ENCODE results near the gene ZNF580. TPM values are rescaled to one million over a fixed set of nuclear protein-coding genes. Genes with fewer than 3 reads are reported as not detected.

Gene ZNF580
- total and polyA plus RNA-seq, 2 of the 13 experiments (the other 11 are each of a cell fraction or from before 2014, with no cell fraction given): 4.4 to 6.0 TPM

GRCh38 chr19:55654868-55655647 lies 14.3 kb downstream of the ZNF580 start, which contains the start of gene U2AF2 (continued):
- TF ChIP-seq ZNF609 (CRISPR knock-in tag; IDR thresholded peaks at IDR 0.05; ENCODE audit: borderline replicate concordance): 0 out of 2 replicates have a peak, but pooled peaks have one; percentile 11
- no peak for TF ChIP-seq CCAR2 (optimal IDR thresholded peaks at IDR 0.05; ENCODE audit: low read depth, low read length)
- TF ChIP-seq HHEX (CRISPR knock-in tag; IDR thresholded peaks at IDR 0.05): no peak
- TF ChIP-seq, protein P1, sequence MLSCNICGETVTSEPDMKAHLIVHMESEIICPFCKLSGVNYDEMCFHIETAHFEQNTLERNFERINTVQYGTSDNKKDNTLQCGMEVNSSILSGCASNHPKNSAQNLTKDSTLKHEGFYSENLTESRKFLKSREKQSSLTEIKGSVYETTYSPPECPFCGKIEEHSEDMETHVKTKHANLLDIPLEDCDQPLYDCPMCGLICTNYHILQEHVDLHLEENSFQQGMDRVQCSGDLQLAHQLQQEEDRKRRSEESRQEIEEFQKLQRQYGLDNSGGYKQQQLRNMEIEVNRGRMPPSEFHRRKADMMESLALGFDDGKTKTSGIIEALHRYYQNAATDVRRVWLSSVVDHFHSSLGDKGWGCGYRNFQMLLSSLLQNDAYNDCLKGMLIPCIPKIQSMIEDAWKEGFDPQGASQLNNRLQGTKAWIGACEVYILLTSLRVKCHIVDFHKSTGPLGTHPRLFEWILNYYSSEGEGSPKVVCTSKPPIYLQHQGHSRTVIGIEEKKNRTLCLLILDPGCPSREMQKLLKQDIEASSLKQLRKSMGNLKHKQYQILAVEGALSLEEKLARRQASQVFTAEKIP (CRISPR knock-in tag; IDR thresholded peaks at IDR 0.05; ENCODE audit: borderline replicate concordance): no peak
- no peak; the same call in 1 of the 2 replicates for TF ChIP-seq PITX1 (CRISPR knock-in tag; IDR thresholded peaks at IDR 0.05)
- peak; percentile 82 for TF ChIP-seq ZNF574 (CRISPR knock-in tag; IDR thresholded peaks at IDR 0.05)
- TF ChIP-seq CERS6 (CRISPR knock-in tag; IDR thresholded peaks at IDR 0.05): no peak
- TF ChIP-seq ZNF292 (CRISPR knock-in tag; IDR thresholded peaks at IDR 0.05; ENCODE audit: borderline replicate concordance, low read depth): no peak
- peak; percentile 52; the same call in 1 of the 2 replicates for TF ChIP-seq GLI4 (CRISPR knock-in tag; IDR thresholded peaks at IDR 0.05; ENCODE audit: borderline replicate concordance)
- 0 out of 2 replicates have a peak, but pooled peaks have one; percentile 29 for TF ChIP-seq AHR (CRISPR knock-in tag; IDR thresholded peaks at IDR 0.05)
- TF ChIP-seq ERF (CRISPR knock-in tag; IDR thresholded peaks at IDR 0.05): peak; percentile 58; the same call in 1 of the 2 replicates
- TF ChIP-seq ZNF30 (CRISPR knock-in tag; IDR thresholded peaks at IDR 0.05): no peak
- TF ChIP-seq STAT5B (CRISPR knock-in tag; IDR thresholded peaks at IDR 0.05): no peak
- TF ChIP-seq, protein P2, sequence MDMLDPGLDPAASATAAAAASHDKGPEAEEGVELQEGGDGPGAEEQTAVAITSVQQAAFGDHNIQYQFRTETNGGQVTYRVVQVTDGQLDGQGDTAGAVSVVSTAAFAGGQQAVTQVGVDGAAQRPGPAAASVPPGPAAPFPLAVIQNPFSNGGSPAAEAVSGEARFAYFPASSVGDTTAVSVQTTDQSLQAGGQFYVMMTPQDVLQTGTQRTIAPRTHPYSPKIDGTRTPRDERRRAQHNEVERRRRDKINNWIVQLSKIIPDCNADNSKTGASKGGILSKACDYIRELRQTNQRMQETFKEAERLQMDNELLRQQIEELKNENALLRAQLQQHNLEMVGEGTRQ (IDR thresholded peaks at IDR 0.05; ENCODE audit: low read depth, low read length): 0 out of 2 replicates have a peak, but pooled peaks have one; percentile 26
- TF ChIP-seq, protein P2 (CRISPR knock-in tag; IDR thresholded peaks at IDR 0.05; ENCODE audit: borderline replicate concordance): 0 out of 2 replicates have a peak, but pooled peaks have one; percentile 21
- TF ChIP-seq TCF7 (IDR thresholded peaks at IDR 0.05; ENCODE audit: low read depth): no peak
